ENCODE data around the gene THPO. TPM values are rescaled to one million over a fixed set of nuclear protein-coding genes. Genes with fewer than 3 reads are reported as not detected.

THPO gene
- total and polyA plus RNA-seq, 9 donors, result 0.89 to 2.8 (median 2.1) TPM

DNA sequence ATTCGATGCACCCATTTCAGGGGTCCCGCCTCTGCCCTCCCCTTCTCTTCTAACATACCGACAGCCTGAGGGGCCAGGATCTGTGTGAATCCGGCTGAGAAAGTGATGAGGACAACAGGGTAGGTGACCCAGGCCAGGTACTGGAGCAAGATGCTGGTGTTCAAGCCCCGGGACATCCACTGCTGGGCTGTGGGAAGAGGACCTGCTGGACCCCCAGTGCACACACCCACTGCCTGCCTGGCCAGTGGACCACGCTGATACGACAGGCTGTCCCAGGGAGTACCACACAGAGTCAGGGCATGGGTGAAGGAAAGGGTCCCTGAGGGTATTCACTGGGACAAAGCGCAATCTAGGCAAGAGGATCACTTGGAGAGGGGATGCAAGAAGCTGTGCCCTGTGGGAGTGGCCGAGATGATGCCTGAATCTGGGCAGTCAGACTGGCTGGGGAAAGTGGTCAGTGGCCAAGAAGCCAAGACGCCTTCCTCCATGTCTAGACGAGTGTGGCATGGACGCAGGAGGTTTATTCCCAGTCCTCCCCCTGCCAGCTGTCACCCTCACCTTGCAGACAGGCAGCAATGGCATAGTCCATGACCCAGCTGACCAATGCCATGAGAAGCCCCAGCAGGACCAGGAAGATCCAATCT, 19.8 kb downstream of the THPO start:
- Histone ChIP-seq H3K9me3 (replicated peaks; ENCODE audit: control insufficient read depth, low read depth, low read length) (no peaks in the 10 kb centered on the region), H3K36me3 (ENCODE audit: control insufficient read depth, insufficient read depth, low read length) (peaks cover 25% of the 10 kb centered on the region), H3K27ac (ENCODE audit: low read length) (no peak overlapping the region), H3K4me3 (ENCODE audit: low read length) (no peak overlapping the region), H3K27me3 (ENCODE audit: control insufficient read depth, insufficient read depth, low read length) (no peaks in the 10 kb centered on the region), H3K4me1 (ENCODE audit: control insufficient read depth, insufficient read depth, low read length) (peaks cover 15% of the 10 kb centered on the region)
- DNase-seq, result no peak
- WGBS (ENCODE audit: insufficient coverage), result 87% methylated on average over 9 of the region's 12 CpGs

DNA sequence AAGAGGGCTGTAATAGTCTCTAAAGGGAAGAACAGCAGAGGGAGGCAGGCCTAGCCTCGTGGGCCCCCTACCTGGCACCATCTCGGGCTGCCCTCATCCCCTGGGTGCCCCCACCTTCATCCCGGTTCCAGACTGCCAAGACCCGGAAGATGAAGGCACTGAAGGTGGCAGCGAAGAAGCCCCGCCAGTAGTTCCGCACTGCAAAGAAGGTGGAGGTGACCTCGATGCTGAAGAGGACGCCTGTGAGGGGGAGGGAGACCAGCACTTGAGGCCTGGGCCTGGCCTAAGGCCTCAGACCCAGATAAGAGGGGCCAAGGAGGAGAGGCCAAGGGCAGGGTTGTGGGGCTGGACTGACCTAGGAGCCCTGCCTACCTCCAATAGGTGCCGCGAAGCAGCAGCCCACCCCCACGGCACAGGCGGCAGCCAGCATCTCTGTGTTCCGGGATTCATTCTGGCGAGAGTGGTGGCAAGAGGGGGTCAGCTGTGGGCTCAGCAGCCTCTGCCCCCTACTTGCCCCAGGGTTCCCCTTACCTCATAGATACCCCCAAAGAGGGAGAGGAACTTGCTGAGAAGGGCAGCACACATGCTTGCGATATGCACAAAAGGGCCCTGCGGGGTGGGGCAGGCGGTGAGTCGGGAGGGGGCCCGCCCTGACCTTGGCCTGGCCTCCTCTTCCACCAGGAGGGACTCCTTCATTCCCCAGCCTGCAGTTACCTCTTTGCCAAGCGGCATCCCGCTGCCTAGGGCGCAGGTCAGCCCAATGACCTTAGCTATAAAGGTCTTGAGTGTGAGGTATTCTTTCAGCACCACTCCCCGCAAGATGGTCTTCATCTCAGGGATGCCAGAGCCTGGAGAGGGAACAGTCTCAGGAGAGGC, 20.5 kb downstream of the THPO start:
- Histone ChIP-seq H3K9me3 (replicated peaks; ENCODE audit: control insufficient read depth, low read depth, low read length) (no peaks in the 10 kb centered on the region), H3K27me3 (ENCODE audit: control insufficient read depth, insufficient read depth, low read length) (no peaks in the 10 kb centered on the region), H3K4me3 (ENCODE audit: low read length) (no peak overlapping the region), H3K4me1 (ENCODE audit: control insufficient read depth, insufficient read depth, low read length) (peaks cover 15% of the 10 kb centered on the region), H3K36me3 (ENCODE audit: control insufficient read depth, insufficient read depth, low read length) (peaks cover 28% of the 10 kb centered on the region), H3K27ac (ENCODE audit: low read length) (no peak overlapping the region)
- 90% methylated on average over 9 of the region's 24 CpGs for WGBS (ENCODE audit: insufficient coverage)
- no peak for DNase-seq

DNA sequence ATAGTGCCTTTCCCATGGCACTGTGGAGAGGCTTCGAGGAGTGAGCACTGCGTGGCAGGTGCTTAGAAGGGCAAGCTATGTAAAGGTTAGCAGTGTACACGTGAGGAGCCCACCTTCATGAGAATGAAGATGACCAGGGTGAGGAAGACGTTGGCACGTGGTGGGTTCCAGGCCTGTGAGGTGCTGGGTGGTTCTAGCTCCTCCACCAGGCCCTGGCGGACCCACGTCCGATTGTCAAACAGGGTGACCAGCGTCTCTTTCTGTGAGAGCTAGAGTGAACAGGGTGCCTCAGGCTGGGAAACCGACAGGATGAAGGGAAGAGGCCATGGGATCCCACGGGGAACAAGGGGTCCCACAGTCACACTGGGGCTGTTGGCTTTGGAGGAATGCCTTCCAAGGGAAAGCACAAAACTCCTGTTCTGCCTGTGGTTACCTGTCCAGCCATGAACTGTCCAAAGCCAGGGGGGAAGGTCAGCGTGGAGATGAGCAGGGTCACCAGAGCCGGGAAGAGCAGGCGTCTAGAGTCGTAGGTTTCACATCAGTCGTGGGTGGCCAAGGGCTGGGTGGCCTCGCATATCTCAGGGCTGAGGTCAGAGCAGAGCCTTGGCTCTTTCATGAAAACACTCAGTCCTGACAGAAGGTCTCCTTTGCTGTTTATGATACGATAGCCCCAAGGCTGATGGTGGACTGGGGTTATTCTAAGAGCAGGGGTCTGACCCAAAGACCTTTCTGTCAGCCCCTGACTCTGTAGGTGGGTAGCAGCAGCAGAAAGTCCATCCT, 22.6 kb downstream of the THPO start:
- Histone ChIP-seq H3K4me3 (ENCODE audit: low read length) (no peak overlapping the region), H3K4me1 (ENCODE audit: control insufficient read depth, insufficient read depth, low read length) (peaks cover 13% of the 10 kb centered on the region), H3K27me3 (ENCODE audit: control insufficient read depth, insufficient read depth, low read length) (no peaks in the 10 kb centered on the region), H3K27ac (ENCODE audit: low read length) (no peak overlapping the region), H3K36me3 (ENCODE audit: control insufficient read depth, insufficient read depth, low read length) (peaks cover 32% of the 10 kb centered on the region), H3K9me3 (replicated peaks; ENCODE audit: control insufficient read depth, low read depth, low read length) (no peaks in the 10 kb centered on the region)
- DNase-seq, result no peak
- WGBS (ENCODE audit: insufficient coverage), result 73% methylated on average over 18 of the region's 18 CpGs

DNA sequence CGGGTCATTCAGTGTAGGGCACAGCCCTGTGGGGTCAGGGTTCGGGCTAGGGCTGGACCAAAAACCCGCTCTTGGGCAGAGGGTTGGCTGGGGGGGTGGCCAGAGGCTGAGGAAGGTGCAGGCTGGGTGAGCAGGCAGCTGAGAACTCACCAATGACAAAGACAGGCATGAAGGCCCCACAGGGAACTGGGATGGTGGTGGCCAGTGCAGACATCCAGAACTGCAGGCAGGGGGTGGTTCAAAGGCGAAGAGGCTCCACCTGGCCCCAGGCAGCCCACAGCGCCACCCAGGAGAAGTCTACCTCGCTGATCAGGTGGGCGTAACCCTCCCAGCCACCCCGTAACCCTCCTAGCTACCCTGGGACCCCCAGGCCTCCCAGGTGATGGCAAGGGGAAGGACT, 23.3 kb downstream of the THPO start:
- Histone ChIP-seq H3K27me3 (ENCODE audit: control insufficient read depth, insufficient read depth, low read length) (no peaks in the 10 kb centered on the region), H3K4me3 (ENCODE audit: low read length) (no peak overlapping the region), H3K4me1 (ENCODE audit: control insufficient read depth, insufficient read depth, low read length) (peaks cover 8% of the 10 kb centered on the region), H3K9me3 (replicated peaks; ENCODE audit: control insufficient read depth, low read depth, low read length) (no peaks in the 10 kb centered on the region), H3K27ac (ENCODE audit: low read length) (no peak overlapping the region), H3K36me3 (ENCODE audit: control insufficient read depth, insufficient read depth, low read length) (peaks cover 32% of the 10 kb centered on the region)
- WGBS (ENCODE audit: insufficient coverage), result 76% methylated on average over 5 of the region's 8 CpGs
- DNase-seq, result no peak

DNA sequence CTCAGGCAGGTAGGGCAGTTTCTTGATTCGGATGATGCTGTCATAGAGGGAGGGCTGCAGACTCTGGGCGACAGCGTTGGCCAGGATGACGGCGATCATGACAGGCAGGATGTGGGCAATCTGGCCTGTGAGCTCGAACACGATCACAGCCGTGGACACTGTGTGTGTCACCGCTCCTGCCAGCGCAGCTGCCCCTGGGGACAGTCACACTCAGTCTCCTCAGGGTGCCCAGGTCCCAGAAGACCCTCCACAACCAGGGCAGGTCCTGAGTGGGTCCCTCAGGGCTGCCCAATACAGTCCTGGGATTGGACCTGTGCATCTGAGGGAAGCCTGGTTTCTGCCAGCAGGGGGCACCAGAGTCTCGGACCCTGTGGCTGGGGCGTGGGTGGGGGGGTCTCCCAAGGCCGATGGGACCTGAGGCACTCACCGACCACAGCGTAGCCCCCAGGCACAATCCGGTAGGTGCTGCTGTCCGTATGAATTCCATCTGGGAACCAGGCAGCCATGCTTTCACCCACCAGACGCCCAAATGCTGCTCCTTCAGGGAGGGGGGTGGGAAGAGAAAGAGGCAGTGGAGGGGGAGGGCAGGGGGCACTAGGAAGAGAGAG, 23.8 kb downstream of the THPO start:
- DNase-seq, result peak; percentile 41
- Histone ChIP-seq H3K4me1 (ENCODE audit: control insufficient read depth, insufficient read depth, low read length) (peaks cover 8% of the 10 kb centered on the region), H3K4me3 (ENCODE audit: low read length) (no peak overlapping the region), H3K27me3 (ENCODE audit: control insufficient read depth, insufficient read depth, low read length) (no peaks in the 10 kb centered on the region), H3K27ac (ENCODE audit: low read length) (no peak overlapping the region), H3K36me3 (ENCODE audit: control insufficient read depth, insufficient read depth, low read length) (peaks cover 32% of the 10 kb centered on the region), H3K9me3 (replicated peaks; ENCODE audit: control insufficient read depth, low read depth, low read length) (no peaks in the 10 kb centered on the region)
- WGBS (ENCODE audit: insufficient coverage), result 70% methylated on average over 12 of the region's 18 CpGs

DNA sequence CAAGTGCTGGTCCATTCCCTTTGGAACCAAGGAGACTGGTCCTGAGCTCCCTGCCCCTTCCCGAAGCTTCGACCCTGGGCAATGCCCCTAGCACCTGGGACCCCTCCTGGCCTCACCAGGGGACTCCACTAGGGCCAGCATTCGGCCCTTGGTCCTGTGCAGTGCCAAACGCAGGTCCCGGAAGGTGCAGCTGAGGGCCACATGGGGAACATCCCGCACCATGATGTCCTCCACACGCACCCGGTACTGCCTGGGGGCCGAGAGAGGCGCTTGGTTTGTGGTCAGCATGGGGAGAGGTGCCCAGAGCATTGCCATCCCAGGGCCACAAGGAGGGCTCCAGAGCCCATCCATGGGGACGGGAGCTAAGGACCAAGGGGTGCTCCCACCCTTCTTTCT, 24.5 kb downstream of the THPO start:
- Histone ChIP-seq H3K9me3 (replicated peaks; ENCODE audit: control insufficient read depth, low read depth, low read length) (no peaks in the 10 kb centered on the region), H3K27me3 (ENCODE audit: control insufficient read depth, insufficient read depth, low read length) (no peaks in the 10 kb centered on the region), H3K4me3 (ENCODE audit: low read length) (no peak overlapping the region), H3K36me3 (ENCODE audit: control insufficient read depth, insufficient read depth, low read length) (peaks cover 32% of the 10 kb centered on the region), H3K4me1 (ENCODE audit: control insufficient read depth, insufficient read depth, low read length) (peaks cover 6% of the 10 kb centered on the region), H3K27ac (ENCODE audit: low read length) (no peak overlapping the region)
- 87% methylated on average over 11 of the region's 11 CpGs for WGBS (ENCODE audit: insufficient coverage)
- no peak for DNase-seq

DNA sequence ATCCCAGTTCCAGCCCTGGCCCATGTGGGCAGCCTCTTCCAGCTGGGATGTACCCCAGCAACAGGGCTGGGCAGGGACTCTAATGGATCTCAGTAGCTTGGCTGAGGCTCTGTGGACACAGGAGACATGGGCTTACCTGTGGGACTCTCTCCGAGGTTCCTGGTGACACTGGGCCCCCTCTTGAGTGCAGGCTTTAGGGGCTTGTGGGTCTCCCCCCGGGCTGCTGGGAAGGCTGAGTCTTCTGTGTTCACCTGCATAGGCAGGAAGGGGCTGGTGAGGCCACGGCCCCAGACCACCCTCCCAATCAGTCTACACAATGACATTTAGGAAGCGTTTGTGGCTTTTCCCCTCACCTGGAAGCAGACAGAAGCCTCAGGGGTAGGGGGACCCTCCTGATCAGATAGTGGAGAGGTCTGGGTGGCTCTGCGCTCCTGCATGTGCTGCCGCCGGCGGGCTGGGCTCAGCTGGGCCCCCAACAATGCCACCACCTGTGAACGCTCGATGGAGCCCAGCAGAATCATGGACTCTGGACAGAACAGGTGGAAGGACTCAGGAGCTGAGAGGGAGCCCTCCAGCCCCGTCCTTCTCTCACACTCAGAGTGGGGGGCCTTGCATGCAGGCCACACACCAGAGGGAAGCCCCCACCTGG, 25.0 kb downstream of the THPO start:
- Histone ChIP-seq H3K27ac (ENCODE audit: low read length) (no peak overlapping the region), H3K27me3 (ENCODE audit: control insufficient read depth, insufficient read depth, low read length) (no peaks in the 10 kb centered on the region), H3K4me3 (ENCODE audit: low read length) (no peak overlapping the region), H3K9me3 (replicated peaks; ENCODE audit: control insufficient read depth, low read depth, low read length) (no peaks in the 10 kb centered on the region), H3K36me3 (ENCODE audit: control insufficient read depth, insufficient read depth, low read length) (peaks cover 31% of the 10 kb centered on the region), H3K4me1 (ENCODE audit: control insufficient read depth, insufficient read depth, low read length) (peaks cover 8% of the 10 kb centered on the region)
- DNase-seq, result no peak
- 81% methylated on average over 2 of the region's 11 CpGs for WGBS (ENCODE audit: insufficient coverage)

DNA sequence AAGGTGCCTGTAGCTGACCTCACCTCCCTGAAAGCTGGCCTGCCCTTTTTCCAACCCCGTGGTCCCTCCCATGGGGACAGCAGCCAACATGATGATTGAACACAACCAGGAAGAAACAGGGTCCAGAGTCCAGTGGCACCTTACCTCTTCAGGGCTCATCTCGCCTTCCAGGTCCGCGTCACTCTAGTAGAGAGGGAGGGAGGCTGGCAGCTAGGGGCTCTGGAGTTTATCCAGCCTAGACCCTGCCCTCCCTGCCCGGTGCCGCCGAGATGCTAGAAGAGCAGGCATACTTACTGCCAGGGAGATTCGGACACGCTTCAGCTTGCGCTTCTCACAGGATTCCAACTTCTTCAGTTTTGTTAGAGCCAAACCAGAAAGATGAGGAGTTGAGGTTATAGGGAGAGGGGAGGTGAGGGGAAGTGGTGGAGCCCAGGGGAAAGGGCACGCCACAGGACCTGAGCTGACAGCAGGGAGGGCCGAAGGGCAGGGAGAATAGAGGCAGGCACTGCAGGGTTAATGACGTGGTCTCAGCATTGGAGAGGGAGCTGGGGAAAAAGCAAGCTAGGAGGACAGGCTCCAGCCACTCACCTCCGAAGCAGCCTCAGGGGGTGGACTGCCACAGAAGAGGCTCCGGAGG, 25.7 kb downstream of the THPO start:
- H3K4me1 ChIP-seq (ENCODE audit: control insufficient read depth, insufficient read depth, low read length), result peaks cover 13% of the 10 kb centered on the region
- no peak overlapping the region for H3K4me3 ChIP-seq (ENCODE audit: low read length)
- no peaks in the 10 kb centered on the region for H3K27me3 ChIP-seq (ENCODE audit: control insufficient read depth, insufficient read depth, low read length)
- 88% methylated on average over 12 of the region's 15 CpGs for WGBS (ENCODE audit: insufficient coverage)
- no peak overlapping the region for H3K27ac ChIP-seq (ENCODE audit: low read length)
- peaks cover 24% of the 10 kb centered on the region for H3K36me3 ChIP-seq (ENCODE audit: control insufficient read depth, insufficient read depth, low read length)
- no peak for DNase-seq
- H3K9me3 ChIP-seq (replicated peaks; ENCODE audit: control insufficient read depth, low read depth, low read length), result no peaks in the 10 kb centered on the region

DNA sequence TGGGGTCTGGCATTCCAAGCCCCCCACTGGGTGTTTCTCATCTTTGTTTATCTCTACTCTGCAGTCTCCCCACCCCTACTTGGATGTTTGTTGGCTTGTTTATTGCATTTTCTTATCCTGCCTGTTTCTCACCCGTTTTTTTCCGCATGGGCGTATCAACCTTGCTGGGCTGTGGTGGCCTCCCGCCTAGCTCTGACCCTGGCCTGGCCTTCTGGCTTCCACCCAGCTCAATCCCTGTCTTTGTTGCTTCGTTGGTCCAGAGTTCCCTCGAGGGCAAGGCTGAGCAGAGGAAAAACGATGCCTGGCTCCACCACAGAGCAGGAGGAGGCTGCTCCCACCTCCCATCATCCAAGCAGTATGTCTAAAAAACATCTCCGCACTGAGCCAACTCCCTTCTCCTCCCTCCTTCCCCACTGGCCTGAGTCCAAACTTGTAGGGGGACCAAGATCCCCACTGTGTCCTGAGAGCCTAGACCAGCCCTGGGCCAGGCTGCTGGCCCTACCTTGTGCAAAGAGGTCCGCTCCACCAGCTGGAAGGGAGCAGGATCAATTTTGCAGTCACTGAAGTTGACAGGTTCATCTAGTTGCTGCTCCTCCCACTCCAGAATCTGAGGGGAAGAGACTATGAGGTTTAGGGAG, 26.4 kb downstream of the THPO start:
- H3K4me1 ChIP-seq (ENCODE audit: control insufficient read depth, insufficient read depth, low read length), result peaks cover 13% of the 10 kb centered on the region
- H3K27ac ChIP-seq (ENCODE audit: low read length), result no peak overlapping the region
- H3K36me3 ChIP-seq (ENCODE audit: control insufficient read depth, insufficient read depth, low read length), result peaks cover 21% of the 10 kb centered on the region
- no peak overlapping the region for H3K4me3 ChIP-seq (ENCODE audit: low read length)
- no peaks in the 10 kb centered on the region for H3K9me3 ChIP-seq (replicated peaks; ENCODE audit: control insufficient read depth, low read depth, low read length)
- no peaks in the 10 kb centered on the region for H3K27me3 ChIP-seq (ENCODE audit: control insufficient read depth, insufficient read depth, low read length)
- no peak for DNase-seq
- whole genome bisulfite sequencing (ENCODE audit: insufficient coverage), result 27% methylated on average over 7 of the region's 9 CpGs
